GM20000 (cell line): Measurements from ENCODE around the gene CFAP61.
"Not testable (repeated sequence)": the region's sequence is repeated elsewhere in the genome, so short reads cannot be mapped to it uniquely, and the experiment has no call there.

Experiments used
- DNase-seq: peaks from one replicate; pipeline ENCODE4 v3.0.0; 2012; ENCODE audit warnings: low spot score
- TF ChIP-seq, protein P1 (sequence below): IDR thresholded peaks from 2 replicates; pipeline ENCODE4 v1.5.1; 2012; ENCODE audit warnings: mild to moderate bottlenecking, control low read depth; ENCODE audit errors: extremely low read depth, missing control alignments

CFAP61 gene

GRCh38 chr20:20052074-20052970 is at the start of gene CFAP61, which contains the start of gene CRNKL1:
TSS of gene CFAP61 (plus strand) at chr20:20052532. CDS start at chr20:20056654, 4,122 bp downstream.
TSS of gene CRNKL1 (minus strand) at chr20:20052466. CDS start at chr20:20052342, 124 bp downstream.
- DNase-seq: peak; percentile 90
- TF ChIP-seq, protein P1, sequence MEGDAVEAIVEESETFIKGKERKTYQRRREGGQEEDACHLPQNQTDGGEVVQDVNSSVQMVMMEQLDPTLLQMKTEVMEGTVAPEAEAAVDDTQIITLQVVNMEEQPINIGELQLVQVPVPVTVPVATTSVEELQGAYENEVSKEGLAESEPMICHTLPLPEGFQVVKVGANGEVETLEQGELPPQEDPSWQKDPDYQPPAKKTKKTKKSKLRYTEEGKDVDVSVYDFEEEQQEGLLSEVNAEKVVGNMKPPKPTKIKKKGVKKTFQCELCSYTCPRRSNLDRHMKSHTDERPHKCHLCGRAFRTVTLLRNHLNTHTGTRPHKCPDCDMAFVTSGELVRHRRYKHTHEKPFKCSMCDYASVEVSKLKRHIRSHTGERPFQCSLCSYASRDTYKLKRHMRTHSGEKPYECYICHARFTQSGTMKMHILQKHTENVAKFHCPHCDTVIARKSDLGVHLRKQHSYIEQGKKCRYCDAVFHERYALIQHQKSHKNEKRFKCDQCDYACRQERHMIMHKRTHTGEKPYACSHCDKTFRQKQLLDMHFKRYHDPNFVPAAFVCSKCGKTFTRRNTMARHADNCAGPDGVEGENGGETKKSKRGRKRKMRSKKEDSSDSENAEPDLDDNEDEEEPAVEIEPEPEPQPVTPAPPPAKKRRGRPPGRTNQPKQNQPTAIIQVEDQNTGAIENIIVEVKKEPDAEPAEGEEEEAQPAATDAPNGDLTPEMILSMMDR: no peak

DNA sequence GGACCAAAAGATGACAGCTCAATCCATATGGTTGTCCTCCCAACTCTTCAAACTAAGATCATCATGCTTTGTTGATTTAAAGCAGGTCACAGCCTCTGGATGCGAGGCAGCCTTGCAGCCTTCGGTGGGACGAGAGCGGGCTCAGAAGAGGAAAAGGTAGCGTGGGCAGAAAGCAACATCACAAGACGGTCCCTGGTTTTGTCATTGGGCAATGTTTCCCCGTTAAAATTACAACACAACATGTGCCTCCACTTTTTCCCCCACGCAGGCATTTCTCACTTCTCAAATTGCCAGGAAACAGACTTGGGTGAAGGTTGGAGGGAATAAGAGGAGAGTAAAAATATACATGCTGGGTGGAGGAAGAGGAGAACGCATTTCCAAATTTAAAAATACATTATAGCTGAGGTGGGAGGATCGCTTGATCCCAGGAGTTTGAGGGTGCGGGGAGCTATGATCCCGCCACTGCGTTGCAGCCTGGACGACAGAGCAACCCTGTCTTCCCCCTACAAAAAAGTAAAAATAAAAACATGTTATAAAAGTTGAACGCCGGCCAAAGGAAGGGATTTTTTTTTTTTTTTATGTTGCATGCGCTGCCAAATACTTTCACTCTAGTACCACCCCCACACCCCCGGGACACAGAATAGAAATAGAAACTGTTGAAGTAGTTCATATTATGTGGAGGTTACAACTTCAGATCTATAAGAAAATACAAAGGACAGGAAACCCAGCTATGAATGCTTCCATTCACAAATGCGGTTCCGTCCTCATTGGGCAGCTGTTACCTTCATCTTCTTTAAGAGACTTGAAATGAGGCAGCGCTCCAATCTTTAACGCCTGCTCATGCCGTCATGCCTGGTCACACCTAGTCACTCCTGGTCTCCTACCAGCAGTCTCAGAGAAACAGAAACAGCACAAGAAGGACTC is 49.0 kb upstream of the CFAP61 start:
- peak; percentile 40 for DNase-seq

GRCh38 chr20:20003955-20004322 is 48.4 kb upstream of the CFAP61 start:
- not testable (repeated sequence) for DNase-seq

More for the DNA sequence above, 49.0 kb upstream of the CFAP61 start:
- TF ChIP-seq, protein P1: no peak

GRCh38 chr20:20005342-20005741 is 47.0 kb upstream of the CFAP61 start:
- TF ChIP-seq, protein P1: no peak
- no peak for DNase-seq

GRCh38 chr20:20009784-20010253 is 42.5 kb upstream of the CFAP61 start:
- DNase-seq: no peak
- TF ChIP-seq, protein P1: no peak

- DNase-seq: no peak
These were observed 41.5 kb upstream of the CFAP61 start for GRCh38 chr20:20010639-20011500.

DNA sequence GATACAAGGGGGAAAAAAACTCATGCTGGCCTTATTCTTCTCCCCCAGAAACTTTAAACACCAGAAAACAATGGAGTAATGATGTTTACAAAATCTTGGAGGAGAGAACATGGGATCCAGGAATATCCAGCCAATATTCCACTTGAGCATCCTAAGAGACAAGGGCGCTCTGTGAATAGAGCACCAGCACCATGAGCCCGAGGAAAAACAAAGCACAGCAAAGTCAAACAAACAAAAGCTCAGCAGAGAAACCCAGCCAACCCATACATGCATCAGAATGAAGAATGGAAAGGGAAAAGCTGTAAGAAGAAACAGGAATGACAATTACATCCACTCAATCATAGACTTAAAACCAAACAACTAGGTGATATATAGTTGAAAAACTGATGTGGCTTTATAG is 39.8 kb upstream of the CFAP61 start:
- TF ChIP-seq, protein P1: no peak

More at GRCh38 chr20:20010639-20011500, 41.5 kb upstream of the CFAP61 start:
- TF ChIP-seq, protein P1: no peak

More for the DNA sequence above, 39.8 kb upstream of the CFAP61 start:
- no peak for DNase-seq
